Suprapubic skin (tissue), 3 donors: ENCODE measurements around the gene COL25A1.

ENCODE experiments used
- POLR2A ChIP-seq, 2 donors: fragments of 450-650 bp; IDR thresholded peaks; one replicate each; pipeline ENCODE4 v1.6.1; 2017; ENCODE audit warnings: antibody characterized with exemption in 2 of 2, mild to moderate bottlenecking in 2 of 2, moderate library complexity in 2 of 2
- TF ChIP-seq, protein P1 (sequence below), 2 donors: fragments of 200-600 bp in 1 of 2; fragments of 450-650 bp in 1 of 2; sonication (generic) in 1 of 2; IDR thresholded peaks; one replicate each; pipeline ENCODE4 v1.5.1; 2016 to 2019; ENCODE audit warnings: antibody characterized with exemption in 2 of 2, mild to moderate bottlenecking in 1 of 2, moderate library complexity in 1 of 2

DNA sequence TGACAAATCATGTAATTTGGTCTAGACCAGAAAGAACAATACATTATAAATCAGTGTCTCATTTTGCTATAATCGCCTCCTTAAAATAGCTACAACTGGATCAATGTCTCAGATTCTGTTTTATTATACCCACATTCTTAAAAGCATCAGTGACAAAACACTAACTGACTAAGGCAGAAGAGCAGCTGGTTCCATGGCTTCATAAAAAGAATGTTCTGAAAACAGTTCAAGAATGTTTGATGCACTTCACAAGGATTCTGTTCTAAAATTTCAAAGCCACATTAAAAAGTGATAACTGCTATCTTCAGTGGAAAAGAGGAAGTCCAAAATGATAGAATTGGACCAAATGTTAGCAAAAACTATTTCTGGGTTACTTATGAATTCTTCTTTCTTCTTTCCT is 69.8 kb downstream of the COL25A1 start:
- TF ChIP-seq, protein P1, sequence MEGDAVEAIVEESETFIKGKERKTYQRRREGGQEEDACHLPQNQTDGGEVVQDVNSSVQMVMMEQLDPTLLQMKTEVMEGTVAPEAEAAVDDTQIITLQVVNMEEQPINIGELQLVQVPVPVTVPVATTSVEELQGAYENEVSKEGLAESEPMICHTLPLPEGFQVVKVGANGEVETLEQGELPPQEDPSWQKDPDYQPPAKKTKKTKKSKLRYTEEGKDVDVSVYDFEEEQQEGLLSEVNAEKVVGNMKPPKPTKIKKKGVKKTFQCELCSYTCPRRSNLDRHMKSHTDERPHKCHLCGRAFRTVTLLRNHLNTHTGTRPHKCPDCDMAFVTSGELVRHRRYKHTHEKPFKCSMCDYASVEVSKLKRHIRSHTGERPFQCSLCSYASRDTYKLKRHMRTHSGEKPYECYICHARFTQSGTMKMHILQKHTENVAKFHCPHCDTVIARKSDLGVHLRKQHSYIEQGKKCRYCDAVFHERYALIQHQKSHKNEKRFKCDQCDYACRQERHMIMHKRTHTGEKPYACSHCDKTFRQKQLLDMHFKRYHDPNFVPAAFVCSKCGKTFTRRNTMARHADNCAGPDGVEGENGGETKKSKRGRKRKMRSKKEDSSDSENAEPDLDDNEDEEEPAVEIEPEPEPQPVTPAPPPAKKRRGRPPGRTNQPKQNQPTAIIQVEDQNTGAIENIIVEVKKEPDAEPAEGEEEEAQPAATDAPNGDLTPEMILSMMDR (IDR thresholded peaks at IDR 0.05): no peak
- TF ChIP-seq POLR2A (IDR thresholded peaks at IDR 0.05): no peak
